A549 (cell line): ENCODE measurements around the gene ATP9A. TPM values are rescaled to one million over a fixed set of nuclear protein-coding genes. Genes with fewer than 3 reads are reported as not detected.

ENCODE experiments used
- ATAC-seq, 2 experiments: fragments of 200-7000 bp in 1 of 2; fragments of >200 bp in 1 of 2; cut with Nextera tagmentation in 1 of 2; cut with Tn5 transposase in 1 of 2; 3 replicates each; pipeline versions ENCODE4 v1.8.0 to v1.9.1; 2018 to 2020; ENCODE audit warnings: mild to moderate bottlenecking in 1 of 2, moderate library complexity in 1 of 2
- CTCF ChIA-PET: fragments of 300-600 bp; sonication (Branson Sonifier 250); formaldehyde crosslinking; extraction: SDS; loops from one replicate; lab custom pipeline; 2021; ENCODE audit warnings: antibody characterized with exemption, inconsistent platforms; lab: Yijun Ruan, JAX
- POLR2A ChIA-PET: fragments of 350-600 bp; formaldehyde crosslinking; extraction: SDS; loops from one replicate; lab custom pipeline; 2021; ENCODE audit warnings: antibody characterized with exemption, inconsistent platforms; lab: Yijun Ruan, JAX
- DNase-seq, 2 experiments: peaks; one replicate each; pipeline versions ENCODE4 v3.0.0 to v3.0.0-alpha.2; 2011 to 2016; ENCODE audit warnings: low read depth in 1 of 2, low spot score in 1 of 2
- FAIRE-seq: peaks from 2 replicates; lab custom pipeline; 2011; peaks lifted over from hg19 to GRCh38; lab: Jason Lieb, UNC
- H3K27ac ChIP-seq, 2 experiments: fragments of >200 bp; sonication (Bioruptor Twin); formaldehyde crosslinking; 3 replicates each; pipeline ENCODE4 v1.5.1; 2016 to 2017
- H3K4me1 ChIP-seq: fragments of >200 bp; sonication (Bioruptor Twin); formaldehyde crosslinking; 3 replicates; pipeline ENCODE4 v1.6.1; 2016
- H3K4me2 ChIP-seq: fragments of >200 bp; sonication (Bioruptor Twin); formaldehyde crosslinking; 3 replicates; pipeline ENCODE4 v1.6.1; 2016
- H3K4me3 ChIP-seq: fragments of >200 bp; sonication (Bioruptor Twin); formaldehyde crosslinking; 3 replicates; pipeline ENCODE4 v1.5.1; 2016
- H3K9me3 ChIP-seq: fragments of >200 bp; sonication (Bioruptor Twin); formaldehyde crosslinking; 3 replicates; pipeline ENCODE4 v1.6.1; 2016
- ATOH8 ChIP-seq: fragments of 250-450 bp; sonication (Bioruptor Pico); IDR thresholded peaks from 2 replicates; pipeline ENCODE4 v1.5.0; 2020; ENCODE audit warnings: low read depth, mild to moderate bottlenecking, moderate library complexity
- BCL3 ChIP-seq: fragments of >200 bp; sonication (Bioruptor Twin); formaldehyde crosslinking; IDR thresholded peaks from 3 replicates; pipeline ENCODE4 v1.6.1; 2016
- CBX2 ChIP-seq: fragments of 200-600 bp; sonication (generic); IDR thresholded peaks from 2 replicates; pipeline ENCODE4 v1.6.1; 2016; ENCODE audit warnings: low read depth, mild to moderate bottlenecking, borderline replicate concordance
- CTCF ChIP-seq: fragments of >200 bp; sonication (Bioruptor Twin); formaldehyde crosslinking; IDR thresholded peaks from 3 replicates; pipeline ENCODE4 v1.5.1; 2016
- E2F6 ChIP-seq: IDR thresholded peaks from 2 replicates; pipeline ENCODE4 v1.6.1; 2012; ENCODE audit warnings: low read depth, borderline replicate concordance
- ELK1 ChIP-seq: fragments of 150-350 bp; IDR thresholded peaks from 2 replicates; pipeline ENCODE4 v1.6.1; 2014; ENCODE audit warnings: low read depth, mild to moderate bottlenecking, low read length
- FOSB ChIP-seq: fragments of 250-450 bp; sonication (Bioruptor Pico); IDR thresholded peaks from 2 replicates; pipeline ENCODE4 v1.5.0; 2020; ENCODE audit warnings: mild to moderate bottlenecking, moderate library complexity
- HEYL ChIP-seq: fragments of 250-450 bp; sonication (Bioruptor Pico); IDR thresholded peaks from 2 replicates; pipeline ENCODE4 v1.8.0; 2021; ENCODE audit warnings: mild to moderate bottlenecking, moderate library complexity
- HMGXB4 ChIP-seq: fragments of 250-450 bp; sonication (Bioruptor Pico); IDR thresholded peaks from 2 replicates; pipeline ENCODE4 v1.5.0; 2021; ENCODE audit warnings: mild to moderate bottlenecking, moderate library complexity, borderline replicate concordance
- HOXB13 ChIP-seq: fragments of 250-450 bp; sonication (Bioruptor Pico); IDR thresholded peaks from 2 replicates; pipeline ENCODE4 v1.5.0; 2020; ENCODE audit warnings: low read depth, mild to moderate bottlenecking, moderate library complexity
- JUN ChIP-seq, 2 experiments: fragments of >200 bp; sonication (Bioruptor Twin); formaldehyde crosslinking; IDR thresholded peaks; 2 replicates in 1 of 2; 3 replicates in 1 of 2; pipeline ENCODE4 v1.6.1; 2016 to 2017
- JUNB ChIP-seq: fragments of >200 bp; sonication (Bioruptor Twin); formaldehyde crosslinking; IDR thresholded peaks from 2 replicates; pipeline ENCODE4 v1.6.1; 2016
- KDM1A ChIP-seq: fragments of 200-600 bp; sonication (generic); IDR thresholded peaks from 2 replicates; pipeline ENCODE4 v1.6.1; 2016; ENCODE audit warnings: low read depth, mild to moderate bottlenecking
- KDM5A ChIP-seq: fragments of 200-600 bp; sonication (generic); IDR thresholded peaks from 2 replicates; pipeline ENCODE4 v1.6.1; 2016; ENCODE audit warnings: antibody characterized with exemption, mild to moderate bottlenecking
- MAFK ChIP-seq: fragments of 450-650 bp; IDR thresholded peaks from 2 replicates; pipeline ENCODE4 v1.6.1; 2014; ENCODE audit not compliant: partially characterized antibody
- MAX ChIP-seq: IDR thresholded peaks from 2 replicates; pipeline ENCODE4 v1.6.1; 2012
- NR3C1 ChIP-seq: fragments of >200 bp; sonication (Bioruptor Twin); formaldehyde crosslinking; IDR thresholded peaks from 3 replicates; pipeline ENCODE4 v1.6.1; 2017
- RAD21 ChIP-seq, 2 experiments: fragments of >200 bp in 1 of 2; sonication (Bioruptor Twin) in 1 of 2; formaldehyde crosslinking in 1 of 2; IDR thresholded peaks in 1 of 2; conservative IDR thresholded peaks in 1 of 2; 2 replicates in 1 of 2; 3 replicates in 1 of 2; pipeline ENCODE4 v1.6.1; 2012 to 2018; ENCODE audit warnings: inconsistent platforms in 1 of 2
- RARB ChIP-seq: fragments of 250-450 bp; sonication (Bioruptor Pico); IDR thresholded peaks from 2 replicates; pipeline ENCODE4 v1.8.0; 2021; ENCODE audit warnings: mild to moderate bottlenecking, moderate library complexity
- RNF2 ChIP-seq: fragments of 200-600 bp; sonication (generic); IDR thresholded peaks from 2 replicates; pipeline ENCODE4 v1.6.1; 2016; ENCODE audit warnings: low read depth, mild to moderate bottlenecking, antibody characterized with exemption, moderate library complexity, borderline replicate concordance
- SMC3 ChIP-seq: fragments of >200 bp; sonication (Bioruptor Twin); formaldehyde crosslinking; IDR thresholded peaks from 3 replicates; pipeline ENCODE4 v1.6.1; 2018; ENCODE audit warnings: inconsistent platforms
- TP53 ChIP-seq: fragments of 250-450 bp; sonication (Bioruptor Pico); IDR thresholded peaks from 2 replicates; pipeline ENCODE4 v1.5.0; 2021; ENCODE audit warnings: mild to moderate bottlenecking, moderate library complexity
- WGBS: methylation state at CpG from one replicate; pipeline ENCODE4 v1.1.6; 2017; ENCODE audit errors: missing lambda C conversion rate; 5-methylcytosine and 5-hydroxymethylcytosine counted together
- polyA plus RNA-seq, 4 experiments: library from polyadenylated mRNA; depleted of rRNA in 3 of 4; stranded (reverse); fragments of >200 nt; fragmentation: RNase III in 1 of 4; extraction: RNeasy Plus Mini Kit Qiagen cat#74134 plus additional on column Dnase treatment in 1 of 4; gene quantifications; 2 replicates in 3 of 4; 3 replicates in 1 of 4; pipeline ENCODE4 v1.2.3, GENCODE V29; 2011 to 2017

Gene ATP9A
- polyA plus RNA-seq, 2 of the 4 experiments (the other 2 are of a cell fraction), result 9.9 to 23.6 TPM

GRCh38 chr20:51801823-51802123 is 33.6 kb upstream of the ATP9A start:
- WGBS, result 87% methylated on average over 5 of the region's 8 CpGs
- TF ChIP-seq HEYL (no peak), MAFK (no peak), HOXB13 (CRISPR knock-in tag) (no peak), KDM5A (no peak), JUNB (no peak), HMGXB4 (CRISPR knock-in tag) (no peak), JUN (IDR thresholded peaks at IDR 0.05) (no peak), ELK1 (no peak), CBX2 (no peak), NR3C1 (no peak), TP53 (CRISPR knock-in tag) (no peak), KDM1A (no peak), BCL3 (no peak), FOSB (CRISPR knock-in tag) (no peak), RARB (no peak)
- TF ChIP-seq, all 56 proteins: peak for 0
- peaks cover 30% of the 10 kb centered on the region for H3K4me1 ChIP-seq
- H3K27ac ChIP-seq, result peak overlapping the region; percentile 95 to 96
- no peaks in the 10 kb centered on the region for H3K9me3 ChIP-seq
- peak overlapping the region; percentile 84 for H3K4me3 ChIP-seq
- no peak for DNase-seq
- H3K4me2 ChIP-seq, result peak overlapping the region; percentile 92
- ChIA-PET CTCF (interaction anchor here (1.0 to 2.4 kb wide), 6 partner anchors 162 to 820 kb away, joined by 3 to 5 read pairs (median 3); no protein-coding TSS in a partner anchor), POLR2A (no interaction called here)
- FAIRE-seq, result no peak
- no peak for ATAC-seq

GRCh38 chr20:51801122-51801822 is 33.1 kb upstream of the ATP9A start:
- 8% methylated on average over 59 of the region's 59 CpGs for WGBS
- Histone ChIP-seq H3K4me2 (peak overlapping the region; percentile 92), H3K27ac (peak overlapping the region; percentile 95 to 96), H3K4me3 (peak overlapping the region; percentile 84), H3K4me1 (peaks cover 30% of the 10 kb centered on the region), H3K9me3 (no peaks in the 10 kb centered on the region)
- ChIA-PET CTCF (interaction anchor here (0.8 to 2.5 kb wide), 28 partner anchors 10 to 998 kb away, joined by 3 to 45 read pairs (median 5); no protein-coding TSS in a partner anchor), POLR2A (no interaction called here)
- TF ChIP-seq SMC3 (peak; percentile 54), ATOH8 (CRISPR knock-in tag) (no peak), CTCF (peak; percentile 21; the same call in 2 of the 3 replicates), RAD21 (conservative IDR thresholded peaks at IDR 0.05 in 1 of 2, IDR thresholded peaks at IDR 0.05 in 1 of 2) (peak; percentile 22 to 32; a peak in 3 of 5 replicates), HMGXB4 (CRISPR knock-in tag) (0 out of 2 replicates have a peak, but pooled peaks have one; percentile 15), RNF2 (no peak), E2F6 (peak; percentile 49; the same call in 1 of the 2 replicates), MAX (peak; percentile 65), HEYL (no peak)
- ATAC-seq (peak; percentile 66 to 71), DNase-seq (peak; percentile 42 to 44), FAIRE-seq (no peak)
